OCI-LY7 (cell line): ENCODE results near the gene HLA-DOA.

Experiments used
- CTCF ChIP-seq: fragments of 200-600 bp; sonication (generic); conservative IDR thresholded peaks from 2 replicates; pipeline ENCODE4 v1.5.1; 2014; ENCODE audit warnings: mild to moderate bottlenecking, antibody characterized with exemption, low read length, moderate library complexity, mixed read lengths
- EZH2phosphoT487 ChIP-seq: fragments of 200-600 bp; sonication (generic); IDR thresholded peaks from 2 replicates; pipeline ENCODE4 v1.6.1; 2018; ENCODE audit warnings: low read depth, borderline replicate concordance, mild to moderate bottlenecking, mixed run types, antibody characterized with exemption, low read length, moderate library complexity, mixed read lengths

DNA sequence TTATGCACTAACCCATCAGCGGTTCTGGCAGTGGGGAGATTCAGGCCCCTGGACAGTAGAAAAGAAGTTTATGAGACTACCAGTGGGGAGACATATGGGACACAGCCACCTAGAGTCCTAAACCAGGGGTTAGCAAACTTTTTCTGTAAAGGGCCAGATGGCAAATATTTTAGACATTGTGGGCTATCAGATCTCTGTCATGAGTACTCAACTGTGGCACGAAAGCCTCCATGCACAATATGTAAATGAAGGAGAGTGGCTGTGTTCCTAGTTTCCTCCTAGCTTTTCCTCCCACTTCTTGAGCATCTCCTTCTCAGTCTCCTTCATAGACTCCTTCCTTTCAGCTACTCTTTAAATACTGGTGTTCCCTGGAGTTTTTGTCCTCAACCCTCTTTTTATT lies 53.2 kb downstream of the HLA-DOA start:
- no peak for TF ChIP-seq CTCF
- TF ChIP-seq EZH2phosphoT487 = no peak
